Natural killer cell (primary cell): ENCODE results near the gene C1orf122. TPM values are rescaled to one million over a fixed set of nuclear protein-coding genes. Genes with fewer than 3 reads are reported as not detected.

ENCODE experiments used
- ATAC-seq, 3 donors: fragments of 150-1000 bp in 2 of 3; fragments of 200-7000 bp in 1 of 3; cut with Tn5 transposase; 1 replicate in 1 of 3; 2 replicates in 2 of 3; pipeline ENCODE4 v1.10.0; 2021; ENCODE audit warnings: mild to moderate bottlenecking in 2 of 3, moderate library complexity in 2 of 3
- DNase-seq, 2 donors: peaks; one replicate each; pipeline versions ENCODE4 v3.0.0 to v3.0.0-alpha.2; 2013 to 2021; ENCODE audit warnings: mixed read lengths in 1 of 2
- H3K27ac ChIP-seq: one replicate; pipeline ENCODE4 v1.5.1; 2013; ENCODE audit warnings: mild to moderate bottlenecking, low read length
- H3K27me3 ChIP-seq: one replicate; pipeline ENCODE4 v1.6.1; 2013; ENCODE audit warnings: low read length; ENCODE audit not compliant: control insufficient read depth, insufficient read depth
- H3K36me3 ChIP-seq: one replicate; pipeline ENCODE4 v1.6.1; 2013; ENCODE audit warnings: low read length; ENCODE audit not compliant: control insufficient read depth, insufficient read depth
- H3K4me1 ChIP-seq: one replicate; pipeline ENCODE4 v1.6.1; 2013; ENCODE audit warnings: low read length; ENCODE audit not compliant: control insufficient read depth, insufficient read depth
- H3K4me3 ChIP-seq: one replicate; pipeline ENCODE4 v1.5.1; 2013; ENCODE audit warnings: low read length
- H3K9me3 ChIP-seq: one replicate; pipeline ENCODE4 v1.6.1; 2013; ENCODE audit warnings: low read length; ENCODE audit not compliant: control insufficient read depth, insufficient read depth
- H3K27ac Mint-ChIP-seq, 2 donors: one replicate each; pipeline ENCODE4 v1.8.0; 2022; ENCODE audit warnings: mild to moderate bottlenecking in 2 of 2, mixed read lengths in 2 of 2, moderate library complexity in 1 of 2
- H3K27me3 Mint-ChIP-seq, 2 donors: one replicate each; pipeline ENCODE4 v1.8.0; 2022; ENCODE audit warnings: low read depth in 2 of 2, mixed read lengths in 2 of 2
- H3K36me3 Mint-ChIP-seq: one replicate; pipeline ENCODE4 v1.8.0; 2022; ENCODE audit warnings: mixed read lengths
- H3K4me1 Mint-ChIP-seq, 2 donors: one replicate each; pipeline ENCODE4 v1.8.0; 2022; ENCODE audit warnings: mixed read lengths in 2 of 2
- H3K4me3 Mint-ChIP-seq: one replicate; pipeline ENCODE4 v1.8.0; 2022; ENCODE audit warnings: mild to moderate bottlenecking, moderate library complexity, mixed read lengths
- H3K9me3 Mint-ChIP-seq, 2 donors: one replicate each; pipeline ENCODE4 v1.8.0; 2022; ENCODE audit warnings: mixed read lengths in 2 of 2
- CTCF ChIP-seq: fragments of 200-600 bp; IDR thresholded peaks from one replicate; pipeline ENCODE4 v1.8.0; 2022; ENCODE audit warnings: antibody characterized with exemption
- WGBS: methylation state at CpG from one replicate; pipeline ENCODE4 v1.1.7; 2013; ENCODE audit warnings: missing lambda C conversion rate; ENCODE audit not compliant: insufficient coverage; 5-methylcytosine and 5-hydroxymethylcytosine counted together
- intact Hi-C: fragments of 100-400 bp; cut with micrococcal nuclease; formaldehyde crosslinking; loops from one replicate; pipeline ENCODE4 v1.14.2; 2022
- total RNA-seq, 4 donors: library from RNA; stranded (reverse); fragments of 120-200 nt in 1 of 4; gene quantifications; one replicate each; pipeline versions ENCODE4 v1.2.3 to v1.2.4, GENCODE V29; 2013 to 2022

The C1orf122 gene
- 10 to 100 TPM; 13.9 to 22.9 (median 14.9) TPM for total RNA-seq
- total RNA-seq (2013), result 11.6 TPM

GRCh38 chr1:37807555-37808368 is at the start of gene C1orf122, which contains the start of gene YRDC:
Gene C1orf122 (plus strand): TSS chr1:37807790. CDS start chr1:37808405, 615 bp downstream.
Gene YRDC (minus strand): TSS chr1:37808208. CDS start chr1:37808180, 28 bp downstream.
- Histone ChIP-seq H3K36me3 (peaks cover 29% of the 10 kb centered on the region), H3K27ac (peak within 1 kb of the TSS; percentile 79), H3K27me3 (no peaks in the 10 kb centered on the region), H3K4me1 (peaks cover 20% of the 10 kb centered on the region), H3K9me3 (no peaks in the 10 kb centered on the region), H3K4me3 (peak within 1 kb of the TSS; percentile 79)
- ATAC-seq, result peak; percentile 90 to 96 (median 92)
- TF ChIP-seq CTCF, result no peak
- Mint-ChIP-seq H3K4me3 (peak within 1 kb of the TSS; percentile 98), H3K4me1 (peaks cover 24 to 28% of the 10 kb centered on the region in 2 donors), H3K27ac (peak within 1 kb of the TSS; percentile 91 to 98), H3K27me3 (no peaks in the 10 kb centered on the region), H3K9me3 (no peaks in the 10 kb centered on the region), H3K36me3 (peaks cover 7% of the 10 kb centered on the region)
- intact Hi-C loops, result no loop called here
- WGBS, result under 1% methylated on average over 95 of the region's 95 CpGs
- peak; percentile 87 to 94 for DNase-seq

- intact Hi-C loops, result no loop called here
- no peak for DNase-seq
- Histone ChIP-seq H3K27me3 (peaks cover 12% of the 10 kb centered on the region), H3K4me1 (no peaks in the 10 kb centered on the region), H3K27ac (no peak overlapping the region), H3K4me3 (no peak overlapping the region), H3K9me3 (no peaks in the 10 kb centered on the region), H3K36me3 (no peaks in the 10 kb centered on the region)
- ATAC-seq, result no peak
- Mint-ChIP-seq H3K4me3 (no peak overlapping the region), H3K9me3 (no peaks in the 10 kb centered on the region), H3K36me3 (no peaks in the 10 kb centered on the region), H3K4me1 (peaks cover 0 to 3% of the 10 kb centered on the region in 2 donors), H3K27me3 (peaks cover 23 to 24% of the 10 kb centered on the region in 2 donors), H3K27ac (no peak overlapping the region)
- WGBS, result 80% methylated on average over 1 of the region's 2 CpGs
- TF ChIP-seq CTCF, result no peak
Observed at GRCh38 chr1:37759451-37759850, 48.1 kb upstream of the C1orf122 start.

- Mint-ChIP-seq H3K4me3 (no peak overlapping the region), H3K4me1 (peaks cover 0 to 10% of the 10 kb centered on the region in 2 donors), H3K27me3 (peaks cover 36 to 41% of the 10 kb centered on the region in 2 donors), H3K36me3 (no peaks in the 10 kb centered on the region), H3K27ac (no peak overlapping the region), H3K9me3 (peaks cover 0 to 2% of the 10 kb centered on the region in 2 donors)
- Histone ChIP-seq H3K4me1 (peaks cover 7% of the 10 kb centered on the region), H3K9me3 (no peaks in the 10 kb centered on the region), H3K27ac (no peak overlapping the region), H3K27me3 (peaks cover 26% of the 10 kb centered on the region), H3K4me3 (no peak overlapping the region), H3K36me3 (no peaks in the 10 kb centered on the region)
- no peak for TF ChIP-seq CTCF
- no peak for DNase-seq
- intact Hi-C loops, result no loop called here
- WGBS, result 63% methylated on average over 68 of the region's 68 CpGs
- ATAC-seq, result no peak
Observed at GRCh38 chr1:37761416-37762095, 46.0 kb upstream of the C1orf122 start.
